ENCODE results near the gene CCL7. TPM values are rescaled to one million over a fixed set of nuclear protein-coding genes. Genes with fewer than 3 reads are reported as not detected.

Gene CCL7
- total RNA-seq, 2 donors from 2014 or later: not detected

GRCh38 chr17:34290586-34290985 is 20.6 kb downstream of the CCL7 start:
- no peak for TF ChIP-seq CTCF (conservative IDR thresholded peaks at IDR 0.05)
- Mint-ChIP-seq H3K4me3 (no peak overlapping the region), H3K27ac (no peak overlapping the region), H3K9me3 (peaks cover 6% of the 10 kb centered on the region), H3K36me3 (ENCODE audit: low read depth) (no peaks in the 10 kb centered on the region), H3K27me3 (ENCODE audit: insufficient read depth) (peaks cover 10% of the 10 kb centered on the region), H3K4me1 (no peaks in the 10 kb centered on the region)
- 40 to 86% methylated on average over 1 to 4 of the region's 4 CpGs for WGBS, 2 experiments (ENCODE audit: insufficient coverage in 1 of 2, insufficient read length in 1 of 2)
- no peaks in the 10 kb centered on the region for H3K27me3 ChIP-seq (ENCODE audit: control insufficient read depth, insufficient read depth, low read length, poor library complexity, severe bottlenecking)
- no peak for DNase-seq
- no peak overlapping the region for H3K27ac ChIP-seq (ENCODE audit: low read depth, low read length)
- H3K4me1 ChIP-seq (ENCODE audit: control insufficient read depth, insufficient read depth, low read length): no peaks in the 10 kb centered on the region
- no peak overlapping the region for H3K9ac ChIP-seq (ENCODE audit: extremely low read depth, low read length, poor library complexity, severe bottlenecking)
- no peaks in the 10 kb centered on the region for H3K9me3 ChIP-seq (ENCODE audit: control insufficient read depth, low read length)
- no peaks in the 10 kb centered on the region for H3K36me3 ChIP-seq (ENCODE audit: control insufficient read depth, insufficient read depth, low read length)
- H3K4me3 ChIP-seq (ENCODE audit: low read length): no peak overlapping the region

GRCh38 chr17:34291721-34292348 is 21.8 kb downstream of the CCL7 start:
- 92 to 99% methylated on average over 5 to 6 of the region's 6 CpGs for WGBS, 2 experiments (ENCODE audit: insufficient coverage in 1 of 2, insufficient read length in 1 of 2)
- H3K9ac ChIP-seq (ENCODE audit: extremely low read depth, low read length, poor library complexity, severe bottlenecking): no peak overlapping the region

GRCh38 chr17:34299027-34299426 is 29.0 kb downstream of the CCL7 start:
- Mint-ChIP-seq H3K9me3 (peaks cover 31% of the 10 kb centered on the region), H3K27ac (no peak overlapping the region), H3K36me3 (ENCODE audit: low read depth) (no peaks in the 10 kb centered on the region), H3K4me1 (peaks cover 5% of the 10 kb centered on the region), H3K4me3 (no peak overlapping the region), H3K27me3 (ENCODE audit: insufficient read depth) (peaks cover 5% of the 10 kb centered on the region)
- TF ChIP-seq CTCF (conservative IDR thresholded peaks at IDR 0.05): no peak
- WGBS, 2 experiments (ENCODE audit: insufficient coverage in 1 of 2, insufficient read length in 1 of 2): 98 to 100% methylated on average over 1 to 2 of the region's 2 CpGs
- peak overlapping the region; percentile 5 for H3K4me3 ChIP-seq (ENCODE audit: low read length)
- no peak overlapping the region for H3K27ac ChIP-seq (ENCODE audit: low read depth, low read length)
- peaks cover 30% of the 10 kb centered on the region for H3K9me3 ChIP-seq (ENCODE audit: control insufficient read depth, low read length)
- H3K27me3 ChIP-seq (ENCODE audit: control insufficient read depth, insufficient read depth, low read length, poor library complexity, severe bottlenecking): no peaks in the 10 kb centered on the region
- no peak for DNase-seq
- no peaks in the 10 kb centered on the region for H3K4me1 ChIP-seq (ENCODE audit: control insufficient read depth, insufficient read depth, low read length)
- H3K9ac ChIP-seq (ENCODE audit: extremely low read depth, low read length, poor library complexity, severe bottlenecking): no peak overlapping the region
- no peaks in the 10 kb centered on the region for H3K36me3 ChIP-seq (ENCODE audit: control insufficient read depth, insufficient read depth, low read length)

More at GRCh38 chr17:34291721-34292348, 21.8 kb downstream of the CCL7 start:
- Mint-ChIP-seq H3K9me3 (peaks cover 10% of the 10 kb centered on the region), H3K36me3 (ENCODE audit: low read depth) (no peaks in the 10 kb centered on the region), H3K27me3 (ENCODE audit: insufficient read depth) (peaks cover 5% of the 10 kb centered on the region), H3K4me1 (no peaks in the 10 kb centered on the region), H3K27ac (no peak overlapping the region), H3K4me3 (no peak overlapping the region)
- no peak overlapping the region for H3K4me3 ChIP-seq (ENCODE audit: low read length)
- H3K4me1 ChIP-seq (ENCODE audit: control insufficient read depth, insufficient read depth, low read length): no peaks in the 10 kb centered on the region
- no peak for DNase-seq
- H3K27ac ChIP-seq (ENCODE audit: low read depth, low read length): no peak overlapping the region
- H3K27me3 ChIP-seq (ENCODE audit: control insufficient read depth, insufficient read depth, low read length, poor library complexity, severe bottlenecking): no peaks in the 10 kb centered on the region
- H3K9me3 ChIP-seq (ENCODE audit: control insufficient read depth, low read length): no peaks in the 10 kb centered on the region
- TF ChIP-seq CTCF (conservative IDR thresholded peaks at IDR 0.05): no peak
- no peaks in the 10 kb centered on the region for H3K36me3 ChIP-seq (ENCODE audit: control insufficient read depth, insufficient read depth, low read length)

Measured in endodermal cell (in vitro differentiated cells).